Measurements from ENCODE around the gene MTR.

Gene MTR

GRCh38 chr1:236757640-236758039, 37.5 kb upstream of the MTR start:
- no peaks in the 10 kb centered on the region for H3K27me3 ChIP-seq
- H3K36me3 ChIP-seq, result peaks cover 16 to 34% (median 34%) of the 10 kb centered on the region in 3 donors
- no peak for DNase-seq
- no peak overlapping the region for H3K4me3 ChIP-seq
- no peaks in the 10 kb centered on the region for H3K4me1 ChIP-seq
- H3K9me3 ChIP-seq, result no peaks in the 10 kb centered on the region
- no peak overlapping the region for H3K27ac ChIP-seq
- no peak for TF ChIP-seq CTCF (IDR thresholded peaks at IDR 0.05)
- intact Hi-C loops (cut with DNase I; ENCODE audit: low total_unique reads), result loop anchor here (10.0 kb wide), 1 partner anchor 637 kb away; no protein-coding TSS in a partner anchor

GRCh38 chr1:236759252-236759859, 35.7 kb upstream of the MTR start:
- Histone ChIP-seq H3K27ac (no peak overlapping the region), H3K36me3 (peaks cover 10 to 33% (median 23%) of the 10 kb centered on the region in 3 donors), H3K4me1 (no peaks in the 10 kb centered on the region), H3K9me3 (no peaks in the 10 kb centered on the region), H3K4me3 (no peak overlapping the region), H3K27me3 (no peaks in the 10 kb centered on the region)
- no peak for DNase-seq
- intact Hi-C loops (cut with DNase I; ENCODE audit: low total_unique reads), result loop anchor here (10.0 kb wide), 1 partner anchor 635 kb away; no protein-coding TSS in a partner anchor
- TF ChIP-seq CTCF (IDR thresholded peaks at IDR 0.05), result peak; percentile 53 to 66

GRCh38 chr1:236760480-236760879, 34.6 kb upstream of the MTR start:
- Histone ChIP-seq H3K27ac (no peak overlapping the region), H3K4me1 (no peaks in the 10 kb centered on the region), H3K9me3 (no peaks in the 10 kb centered on the region), H3K36me3 (peaks cover under 1 to 22% (median 12%) of the 10 kb centered on the region in 3 donors), H3K4me3 (no peak overlapping the region), H3K27me3 (no peaks in the 10 kb centered on the region)
- no peak for DNase-seq
- intact Hi-C loops (cut with DNase I; ENCODE audit: low total_unique reads), result loop anchor here (10.0 kb wide), 1 partner anchor 114 kb away; no protein-coding TSS in a partner anchor
- TF ChIP-seq CTCF (IDR thresholded peaks at IDR 0.05), result no peak

GRCh38 chr1:236760986-236761385, 34.1 kb upstream of the MTR start:
- Histone ChIP-seq H3K36me3 (peaks cover 0 to 22% (median 12%) of the 10 kb centered on the region in 3 donors), H3K4me3 (no peak overlapping the region), H3K9me3 (no peaks in the 10 kb centered on the region), H3K4me1 (no peaks in the 10 kb centered on the region), H3K27me3 (no peaks in the 10 kb centered on the region), H3K27ac (no peak overlapping the region)
- no peak for TF ChIP-seq CTCF (IDR thresholded peaks at IDR 0.05)
- DNase-seq, result no peak
- intact Hi-C loops (cut with DNase I; ENCODE audit: low total_unique reads), result loop anchor here (10.0 kb wide), 1 partner anchor 114 kb away; no protein-coding TSS in a partner anchor

- no peaks in the 10 kb centered on the region for H3K9me3 ChIP-seq
- no peak for TF ChIP-seq CTCF (IDR thresholded peaks at IDR 0.05)
- intact Hi-C loops (cut with DNase I; ENCODE audit: low total_unique reads), result loop anchor here (10.0 kb wide), 1 partner anchor 113 kb away; no protein-coding TSS in a partner anchor
- H3K4me3 ChIP-seq, result no peak overlapping the region
- no peaks in the 10 kb centered on the region for H3K27me3 ChIP-seq
- no peak overlapping the region for H3K27ac ChIP-seq
- no peak for DNase-seq
- H3K4me1 ChIP-seq, result no peaks in the 10 kb centered on the region
- H3K36me3 ChIP-seq, result peaks cover 0 to 22% (median 12%) of the 10 kb centered on the region in 3 donors
Observed at GRCh38 chr1:236761397-236762132, 33.5 kb upstream of the MTR start.
